Measurements from ENCODE around the gene RALGPS2. TPM values are rescaled to one million over a fixed set of nuclear protein-coding genes. Genes with fewer than 3 reads are reported as not detected.

Gene RALGPS2
- total RNA-seq, 1 experiment from 2014 or later = 19.3 TPM

- Histone ChIP-seq H3K27me3 (ENCODE audit: low read length) (no peaks in the 10 kb centered on the region), H3K36me3 (ENCODE audit: low read depth, low read length) (no peaks in the 10 kb centered on the region), H3K27ac (ENCODE audit: low read length) (no peak overlapping the region), H3K4me3 (ENCODE audit: low read length) (no peak overlapping the region), H3K9ac (ENCODE audit: low read length) (no peak overlapping the region), H2AFZ (ENCODE audit: low read length) (no peak overlapping the region), H3K9me3 (ENCODE audit: low read length) (no peaks in the 10 kb centered on the region), H3K4me1 (ENCODE audit: insufficient read depth, low read length) (no peaks in the 10 kb centered on the region), H3K4me2 (ENCODE audit: low read length) (no peak overlapping the region), H4K20me1 (ENCODE audit: low read length) (no peaks in the 10 kb centered on the region), H3K9me2 (replicated peaks; ENCODE audit: low read length) (no peaks in the 10 kb centered on the region), H3K79me2 (ENCODE audit: low read length) (no peaks in the 10 kb centered on the region), H3F3A (ENCODE audit: low read length, unreplicated experiment) (no peaks in the 10 kb centered on the region)
- ChIA-PET CTCF (no interaction called here), POLR2A (ENCODE audit: unreplicated experiment) (no interaction called here)
- intact Hi-C loops (cut with micrococcal nuclease) = no loop called here
- DNase-seq (no peak), ATAC-seq (no peak)
- TF ChIP-seq EZH2 (IDR thresholded peaks at IDR 0.05; ENCODE audit: low read length, unreplicated experiment) (no peak), EZH2phosphoT487 (IDR thresholded peaks at IDR 0.05; ENCODE audit: borderline replicate concordance, low read length) (no peak)
- TF ChIP-seq, protein P1, sequence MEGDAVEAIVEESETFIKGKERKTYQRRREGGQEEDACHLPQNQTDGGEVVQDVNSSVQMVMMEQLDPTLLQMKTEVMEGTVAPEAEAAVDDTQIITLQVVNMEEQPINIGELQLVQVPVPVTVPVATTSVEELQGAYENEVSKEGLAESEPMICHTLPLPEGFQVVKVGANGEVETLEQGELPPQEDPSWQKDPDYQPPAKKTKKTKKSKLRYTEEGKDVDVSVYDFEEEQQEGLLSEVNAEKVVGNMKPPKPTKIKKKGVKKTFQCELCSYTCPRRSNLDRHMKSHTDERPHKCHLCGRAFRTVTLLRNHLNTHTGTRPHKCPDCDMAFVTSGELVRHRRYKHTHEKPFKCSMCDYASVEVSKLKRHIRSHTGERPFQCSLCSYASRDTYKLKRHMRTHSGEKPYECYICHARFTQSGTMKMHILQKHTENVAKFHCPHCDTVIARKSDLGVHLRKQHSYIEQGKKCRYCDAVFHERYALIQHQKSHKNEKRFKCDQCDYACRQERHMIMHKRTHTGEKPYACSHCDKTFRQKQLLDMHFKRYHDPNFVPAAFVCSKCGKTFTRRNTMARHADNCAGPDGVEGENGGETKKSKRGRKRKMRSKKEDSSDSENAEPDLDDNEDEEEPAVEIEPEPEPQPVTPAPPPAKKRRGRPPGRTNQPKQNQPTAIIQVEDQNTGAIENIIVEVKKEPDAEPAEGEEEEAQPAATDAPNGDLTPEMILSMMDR (conservative IDR thresholded peaks at IDR 0.05; ENCODE audit: low read depth, low read length) = no peak
- BruUV-seq (replicated peaks) = no TSS peak
Measured at GRCh38 chr1:178958491-178958890, 233.4 kb downstream of the RALGPS2 start.

DNA sequence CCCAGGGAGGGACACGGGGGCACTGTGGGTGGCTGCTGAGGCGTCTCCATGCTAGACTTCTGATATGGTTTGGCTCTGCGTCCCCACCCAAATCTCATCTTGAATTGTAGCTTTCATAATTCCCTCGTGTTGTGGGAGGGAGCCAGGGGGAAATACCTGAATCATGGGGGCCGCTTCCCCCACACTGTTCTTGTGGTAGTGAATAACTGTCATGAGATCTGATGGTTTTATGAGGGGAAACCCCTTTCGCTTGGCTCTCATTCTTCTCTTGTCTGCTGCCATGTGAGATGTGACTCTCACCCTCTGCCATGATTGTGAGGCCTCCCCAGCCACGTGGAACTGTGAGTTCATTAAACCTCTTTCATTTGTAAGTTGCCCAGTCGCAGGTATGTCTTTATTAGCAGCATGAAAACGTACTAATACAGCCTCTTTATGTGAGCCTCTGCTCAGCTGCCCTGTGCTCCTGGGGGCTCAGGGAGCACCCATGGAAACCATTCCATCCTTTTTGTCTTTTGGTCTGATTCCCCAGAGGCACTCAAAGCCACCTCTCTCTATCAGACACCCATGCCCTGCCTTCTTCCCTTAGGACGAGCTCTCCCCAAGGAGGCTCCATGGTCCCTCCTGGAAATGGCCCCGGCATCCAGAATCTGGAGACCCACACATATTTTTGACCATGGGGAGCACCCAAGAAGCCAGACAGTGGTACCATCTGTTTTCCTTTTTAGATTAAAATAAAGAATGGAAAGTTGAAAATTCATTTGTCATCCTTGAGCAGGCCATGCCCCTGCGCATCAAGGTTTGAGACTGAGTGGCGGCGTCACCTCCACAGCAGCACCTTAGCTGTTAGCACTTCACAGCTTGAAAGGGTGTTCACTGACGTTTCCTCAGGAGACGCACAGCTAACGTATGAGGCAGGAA lies 234.8 kb downstream of the RALGPS2 start:
- TF ChIP-seq, protein P1 (conservative IDR thresholded peaks at IDR 0.05; ENCODE audit: low read depth, low read length) = no peak
- TF ChIP-seq EZH2phosphoT487 (IDR thresholded peaks at IDR 0.05; ENCODE audit: borderline replicate concordance, low read length) (no peak), EZH2 (IDR thresholded peaks at IDR 0.05; ENCODE audit: low read length, unreplicated experiment) (no peak)
- POLR2A ChIA-PET (ENCODE audit: unreplicated experiment) = no interaction called here
- intact Hi-C loops (cut with micrococcal nuclease) = no loop called here
- H3K79me2 ChIP-seq (ENCODE audit: low read length) = no peaks in the 10 kb centered on the region
- H3K9ac ChIP-seq (ENCODE audit: low read length) = no peak overlapping the region
- H2AFZ ChIP-seq (ENCODE audit: low read length) = no peak overlapping the region
- no peak for ATAC-seq
- CTCF ChIA-PET = no interaction called here
- no peaks in the 10 kb centered on the region for H3F3A ChIP-seq (ENCODE audit: low read length, unreplicated experiment)
- no peaks in the 10 kb centered on the region for H3K27me3 ChIP-seq (ENCODE audit: low read length)
- no TSS peak for BruUV-seq (replicated peaks)
- no peaks in the 10 kb centered on the region for H4K20me1 ChIP-seq (ENCODE audit: low read length)
- H3K4me3 ChIP-seq (ENCODE audit: low read length) = no peak overlapping the region
- no peaks in the 10 kb centered on the region for H3K36me3 ChIP-seq (ENCODE audit: low read depth, low read length)
- no peaks in the 10 kb centered on the region for H3K9me2 ChIP-seq (replicated peaks; ENCODE audit: low read length)
- no peak for DNase-seq
- H3K27ac ChIP-seq (ENCODE audit: low read length) = no peak overlapping the region
- H3K4me1 ChIP-seq (ENCODE audit: insufficient read depth, low read length) = no peaks in the 10 kb centered on the region
- no peak overlapping the region for H3K4me2 ChIP-seq (ENCODE audit: low read length)
- no peaks in the 10 kb centered on the region for H3K9me3 ChIP-seq (ENCODE audit: low read length)

All from PC-3 (cell line).